Measurements from ENCODE around the gene ATXN3.
"Not testable (repeated sequence)": the region's sequence is repeated elsewhere in the genome, so short reads cannot be mapped to it uniquely, and the experiment has no call there.

The ATXN3 gene

DNA sequence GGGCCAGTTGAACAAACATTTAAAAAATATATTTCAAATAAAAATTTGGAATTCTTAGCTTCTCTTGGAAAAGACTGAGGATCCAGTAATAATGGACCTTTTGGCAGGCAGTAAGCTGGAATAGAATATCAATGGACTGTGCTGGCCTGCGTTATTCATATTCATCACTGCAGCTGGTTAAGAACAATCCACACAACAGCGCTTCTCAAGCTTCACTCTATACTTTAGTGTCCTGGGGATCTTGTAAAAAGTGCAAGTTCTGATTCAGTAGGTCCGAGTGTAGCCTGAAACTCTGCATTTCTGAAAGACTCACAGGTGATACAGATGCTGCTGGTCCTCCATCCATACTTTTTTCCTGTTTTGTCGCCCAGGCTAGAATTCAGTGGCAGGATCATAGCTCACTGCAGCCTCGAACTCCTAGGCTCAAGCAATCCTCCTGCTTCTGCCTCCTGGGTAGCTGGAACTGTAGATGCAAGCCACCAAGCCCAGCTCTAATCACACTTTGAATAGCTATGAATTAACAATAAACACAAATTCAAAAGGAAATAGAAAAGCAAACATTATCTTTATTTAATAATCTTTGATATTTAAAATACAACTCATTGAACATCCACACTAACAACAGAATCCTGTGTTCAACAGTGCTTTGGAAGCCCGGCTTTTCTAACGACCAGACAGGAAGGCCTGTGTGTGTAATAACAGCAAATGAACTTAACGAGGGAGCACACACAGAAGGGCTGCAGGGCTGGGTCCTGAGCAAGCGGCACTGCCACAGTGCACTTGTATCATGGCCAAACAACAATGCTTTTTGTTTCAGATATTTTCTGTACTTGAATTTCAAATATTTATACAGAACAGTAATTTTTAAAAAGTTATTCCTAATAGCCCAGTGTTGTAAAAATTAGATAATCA lies 48.1 kb downstream of the ATXN3 start:
- no peak for DNase-seq

DNA sequence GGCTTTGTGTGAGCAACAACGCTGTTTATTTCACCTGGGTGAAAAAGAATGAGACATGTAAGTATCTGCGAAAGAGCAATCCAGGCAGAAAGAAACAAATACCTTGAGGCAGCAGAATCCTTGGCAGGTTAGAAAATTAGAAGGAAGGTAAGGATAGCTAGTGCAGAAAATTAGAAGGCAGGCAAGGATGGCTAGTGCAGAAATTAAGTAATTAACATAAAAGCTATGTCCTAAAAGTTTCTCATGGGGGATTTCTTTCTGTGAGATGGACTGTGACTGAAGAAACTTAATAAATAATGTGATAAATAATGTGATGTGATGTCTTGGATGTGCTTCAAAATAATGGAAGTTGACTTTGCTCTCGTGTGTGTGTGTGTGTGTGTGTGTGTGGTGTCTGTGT lies 56.6 kb downstream of the ATXN3 start:
- DNase-seq, result no peak

DNA sequence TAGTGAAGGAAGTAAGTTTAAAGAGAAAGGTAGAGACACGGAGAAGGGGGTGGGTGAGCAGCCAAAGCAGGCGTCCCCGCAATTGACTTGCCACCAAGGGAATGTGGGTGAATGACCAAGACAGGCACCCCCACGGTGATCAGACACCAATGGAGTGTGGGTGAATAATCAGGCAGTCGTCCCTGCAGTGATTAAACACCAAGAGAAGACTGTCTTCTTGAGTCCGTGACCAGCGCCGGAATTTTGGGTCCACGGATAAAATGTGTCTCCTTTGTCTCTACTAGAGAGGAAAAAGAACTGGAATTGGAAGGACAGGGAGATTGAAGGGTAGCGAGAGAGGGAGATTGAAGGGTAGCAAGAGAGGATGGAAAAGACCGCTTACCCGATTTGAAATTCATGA lies 57.2 kb downstream of the ATXN3 start:
- not testable (repeated sequence) for DNase-seq

DNA sequence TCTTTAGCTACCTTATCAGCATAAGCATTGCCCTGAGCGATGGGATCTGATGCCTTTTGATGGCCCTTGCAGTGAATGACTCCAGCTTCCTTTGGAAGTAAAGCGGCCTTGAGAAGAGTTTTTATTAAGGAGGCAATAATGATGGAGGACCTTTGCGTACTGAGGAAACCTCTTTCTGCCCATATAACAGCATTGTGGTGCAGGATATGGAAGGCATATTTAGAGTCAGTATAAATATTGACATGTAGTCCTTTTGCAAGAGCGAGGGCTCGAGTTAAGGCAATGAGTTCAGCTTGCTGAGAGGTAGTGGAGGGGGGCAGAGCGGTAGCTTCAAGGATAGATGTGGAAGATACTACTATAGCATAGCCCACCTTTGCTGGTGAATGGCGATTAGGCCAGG lies 60.5 kb downstream of the ATXN3 start:
- not testable (repeated sequence) for DNase-seq

DNA sequence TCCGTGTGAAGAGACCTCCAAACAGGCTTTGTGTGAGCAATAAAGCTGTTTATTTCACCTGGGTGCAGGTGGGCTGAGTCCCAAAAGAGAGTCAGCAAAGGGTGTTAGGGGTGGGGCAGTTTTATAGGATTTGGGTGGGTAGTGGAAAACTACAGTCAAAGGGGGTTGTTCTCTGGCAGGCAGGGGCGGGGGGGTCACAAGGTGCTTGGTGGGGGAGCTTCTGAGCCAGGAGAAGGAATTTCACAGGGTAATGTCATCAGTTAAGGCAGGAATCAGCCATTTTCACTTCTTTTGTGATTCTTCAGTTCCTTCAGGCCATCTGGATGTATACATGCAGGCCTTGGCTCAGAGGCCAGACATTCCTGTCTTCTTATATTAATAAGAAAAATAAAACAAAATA lies 64.6 kb downstream of the ATXN3 start:
- DNase-seq, result not testable (repeated sequence)

DNA sequence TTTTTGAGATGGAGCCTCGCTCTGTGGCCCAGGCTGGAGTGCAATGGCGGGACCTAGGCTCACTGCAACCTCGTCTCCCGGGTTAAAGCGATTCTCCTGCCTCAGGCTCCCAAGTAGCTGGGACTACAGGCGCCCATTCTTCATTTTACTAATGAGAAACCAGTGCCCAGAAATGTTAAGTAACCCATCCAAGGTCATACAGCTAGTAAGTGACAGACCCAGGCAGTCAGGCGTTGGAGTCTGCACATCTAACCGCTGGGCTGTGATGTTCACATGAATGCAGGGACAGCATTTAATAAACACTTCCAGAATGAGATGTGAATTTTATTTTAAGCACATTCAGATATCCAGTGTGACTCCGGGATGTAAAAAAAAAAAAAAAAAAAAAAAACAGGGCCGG lies 65.2 kb downstream of the ATXN3 start:
- DNase-seq, result no peak

DNA sequence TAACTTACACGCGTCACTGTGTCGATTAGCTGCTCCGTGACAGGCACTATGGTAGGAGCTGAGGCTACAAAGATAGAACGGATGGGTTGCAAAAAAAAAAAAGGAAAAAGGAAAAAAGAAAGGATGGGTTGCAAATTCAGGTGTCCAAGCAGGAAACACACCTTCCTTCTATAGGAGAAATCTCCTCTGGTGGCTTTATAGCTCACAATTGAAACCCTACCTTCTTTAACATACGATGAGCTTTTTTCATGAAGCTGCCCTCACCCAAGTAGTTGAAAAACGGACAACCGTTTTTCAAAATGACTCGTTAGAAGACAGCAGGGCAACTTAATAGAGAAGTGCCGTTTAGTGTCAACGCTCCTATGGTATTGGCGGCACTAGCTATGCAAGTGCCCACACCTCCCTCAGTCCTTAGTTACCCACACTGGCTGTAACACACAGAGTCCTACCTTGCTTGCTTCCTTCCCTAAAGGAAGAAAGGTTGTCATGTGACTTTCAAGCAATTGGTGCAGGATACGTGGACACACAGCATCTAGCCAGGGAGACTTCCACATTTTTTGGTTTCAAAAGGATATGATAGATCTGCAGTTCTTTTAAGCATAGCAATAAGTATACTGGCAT lies 65.8 kb downstream of the ATXN3 start:
- DNase-seq, result no peak

DNA sequence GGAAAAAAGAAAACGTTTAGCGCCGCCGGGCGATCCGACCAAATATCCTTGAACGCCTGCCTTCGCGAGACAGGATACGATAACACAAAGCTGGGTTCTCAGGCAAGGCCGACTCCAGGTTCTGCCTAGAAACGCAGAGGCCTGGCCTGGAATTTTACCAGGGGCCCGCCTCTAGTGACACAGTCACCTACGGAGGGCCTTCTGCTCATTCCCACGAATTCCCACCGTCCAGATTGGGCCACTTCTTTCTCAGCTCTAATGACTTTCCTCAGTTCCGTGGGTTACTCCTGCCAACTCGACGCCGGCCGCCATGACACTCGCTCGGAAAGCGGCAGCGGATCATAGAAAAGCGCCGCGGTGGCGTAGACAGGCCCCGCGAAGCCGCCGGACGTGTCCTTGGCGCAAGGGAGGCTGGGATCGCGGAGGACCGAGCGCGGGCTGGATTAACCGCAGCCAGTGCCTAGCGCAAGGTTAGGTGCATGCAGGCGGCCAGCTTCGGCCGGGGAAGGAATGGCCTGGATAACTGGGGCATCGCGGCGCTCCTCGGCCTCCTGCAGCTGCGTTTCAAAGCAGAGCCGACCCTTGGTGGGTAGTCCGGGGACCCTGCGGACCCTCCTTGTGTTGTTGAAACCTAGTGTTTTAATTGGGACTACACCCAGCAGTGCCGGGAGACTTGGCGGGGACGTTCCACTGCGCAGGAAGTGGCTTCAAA lies 66.5 kb downstream of the ATXN3 start, which contains the start of gene TRIP11:
Gene TRIP11, minus strand, starts transcription at position 341 of the 712 bp plus-strand sequence. CDS start 374 bp downstream, outside the sequence.
- DNase-seq, result peak; percentile 93

DNA sequence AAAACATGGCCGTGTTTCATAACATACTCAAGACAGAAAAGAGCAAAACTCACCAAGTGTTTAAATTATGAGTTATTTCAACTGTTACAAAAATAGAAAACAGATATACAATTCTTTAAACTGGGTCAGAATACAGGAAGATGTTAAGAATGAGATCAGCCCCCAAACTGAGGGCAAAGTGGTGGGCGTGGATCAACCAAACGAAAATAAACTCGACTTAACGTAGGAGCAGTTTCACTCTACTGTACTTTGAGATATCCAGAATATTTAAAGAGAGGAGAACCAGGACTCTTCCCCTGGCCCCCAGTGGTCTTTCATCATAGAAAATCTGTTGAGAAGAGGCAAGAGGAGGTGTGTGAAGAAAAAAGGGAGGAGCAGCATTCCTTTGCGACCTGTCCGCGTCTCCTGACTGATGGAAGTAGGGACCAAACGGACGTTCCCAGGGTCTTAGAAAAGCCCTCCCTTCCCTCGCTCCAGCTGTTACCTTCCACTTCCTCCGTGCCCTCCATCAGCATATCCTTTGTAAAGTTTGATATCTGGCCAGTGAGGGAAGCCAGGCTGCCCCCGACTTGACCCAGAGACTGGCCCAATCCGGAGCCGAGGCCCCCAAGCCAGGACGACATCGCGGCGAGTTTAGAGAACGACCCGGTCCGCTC lies 67.2 kb downstream of the ATXN3 start:
- DNase-seq, result peak; percentile 12

DNA sequence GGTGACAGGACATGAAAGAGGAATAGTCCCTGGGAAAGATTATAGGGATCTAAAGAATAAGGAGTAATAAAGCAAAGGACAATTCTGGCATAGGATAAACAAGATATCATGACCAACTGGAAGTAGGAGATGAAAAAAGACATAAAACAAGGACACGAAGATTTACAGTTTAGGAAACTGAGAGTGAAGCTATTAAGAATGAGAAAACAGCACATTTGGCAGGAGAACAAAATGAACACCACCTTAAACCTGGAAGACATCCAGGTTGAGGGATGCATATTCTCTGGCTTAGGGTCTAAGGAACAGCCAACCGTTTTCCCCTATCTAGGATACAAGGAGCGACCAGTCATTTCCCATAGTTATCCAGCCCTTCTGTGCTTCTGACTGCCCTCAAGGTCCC lies 68.4 kb downstream of the ATXN3 start:
- DNase-seq, result no peak

DNA sequence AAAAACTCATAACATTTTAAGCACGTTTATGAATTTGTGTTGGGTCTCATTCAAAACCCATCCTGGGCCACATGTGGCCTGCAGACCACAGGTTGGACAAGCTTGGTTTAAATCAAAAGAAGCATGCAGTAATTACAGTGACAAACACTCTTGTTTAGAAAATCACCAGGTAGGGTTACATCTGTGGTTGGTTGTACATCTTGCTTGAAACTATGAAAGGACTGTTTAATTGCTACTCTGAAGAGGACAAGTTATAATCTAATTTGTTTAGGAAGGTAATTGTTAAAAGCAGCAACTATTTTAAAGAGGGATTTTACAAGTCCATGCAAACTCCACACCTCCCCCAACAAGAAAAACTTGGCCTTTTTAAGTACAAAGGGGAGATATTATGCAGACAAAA lies 70.5 kb downstream of the ATXN3 start:
- DNase-seq, result no peak

DNA sequence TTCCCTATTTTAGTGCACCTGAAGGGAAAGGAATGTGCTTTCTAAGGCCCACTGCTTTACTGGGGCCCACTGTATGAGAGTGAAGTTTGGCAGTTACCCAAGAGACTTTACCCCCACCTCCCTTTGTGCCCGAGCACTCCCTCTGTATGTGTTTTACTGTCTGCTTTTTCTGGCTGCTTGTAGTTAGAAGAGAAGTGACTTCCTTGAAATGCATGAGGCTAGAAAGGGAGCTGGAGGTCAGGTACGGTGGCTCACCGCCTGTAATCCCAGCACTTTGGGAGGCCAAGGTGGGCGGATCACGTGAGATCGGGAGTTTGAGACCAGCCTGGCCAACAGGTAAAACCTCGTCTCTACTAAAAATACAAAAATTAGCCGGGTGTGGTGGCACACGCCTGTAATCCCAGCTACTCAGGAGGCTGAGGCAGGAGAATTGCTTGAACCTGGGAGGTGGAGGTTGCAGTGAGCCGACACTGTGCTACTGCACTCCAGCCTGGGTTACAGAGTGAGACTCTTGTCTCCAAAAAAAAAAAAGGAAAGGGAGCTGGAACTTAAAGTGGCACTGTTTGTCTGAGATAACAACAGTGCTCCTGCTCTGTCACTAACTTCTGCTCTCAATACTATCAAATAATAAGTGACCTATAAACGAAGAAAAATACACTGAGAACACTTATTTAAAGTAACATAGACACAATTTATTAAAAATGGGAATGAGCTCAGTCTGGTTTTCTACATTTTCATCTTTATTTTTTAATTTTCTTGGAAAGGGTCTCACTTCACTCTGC lies 72.3 kb downstream of the ATXN3 start:
- no peak for DNase-seq

DNA sequence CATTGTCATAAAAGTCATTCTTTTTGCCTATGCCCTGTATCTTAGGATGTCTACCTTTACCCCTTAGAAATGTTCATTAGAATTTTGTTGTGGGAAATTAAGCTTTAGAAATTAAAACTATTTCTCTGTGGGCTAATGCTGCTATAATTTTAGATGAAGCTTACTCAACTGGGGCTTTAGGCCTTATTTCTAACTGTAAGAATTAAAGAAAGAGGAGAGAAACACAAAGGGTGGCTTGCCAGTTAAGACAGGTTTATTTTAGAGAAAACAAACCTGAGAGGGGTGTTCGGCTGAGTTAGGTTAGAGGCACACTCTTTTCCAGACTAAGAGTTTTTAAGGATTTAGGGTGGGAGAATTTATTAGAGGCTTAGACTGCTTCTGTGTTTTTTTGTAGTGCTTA lies 72.9 kb downstream of the ATXN3 start:
- no peak for DNase-seq

DNA sequence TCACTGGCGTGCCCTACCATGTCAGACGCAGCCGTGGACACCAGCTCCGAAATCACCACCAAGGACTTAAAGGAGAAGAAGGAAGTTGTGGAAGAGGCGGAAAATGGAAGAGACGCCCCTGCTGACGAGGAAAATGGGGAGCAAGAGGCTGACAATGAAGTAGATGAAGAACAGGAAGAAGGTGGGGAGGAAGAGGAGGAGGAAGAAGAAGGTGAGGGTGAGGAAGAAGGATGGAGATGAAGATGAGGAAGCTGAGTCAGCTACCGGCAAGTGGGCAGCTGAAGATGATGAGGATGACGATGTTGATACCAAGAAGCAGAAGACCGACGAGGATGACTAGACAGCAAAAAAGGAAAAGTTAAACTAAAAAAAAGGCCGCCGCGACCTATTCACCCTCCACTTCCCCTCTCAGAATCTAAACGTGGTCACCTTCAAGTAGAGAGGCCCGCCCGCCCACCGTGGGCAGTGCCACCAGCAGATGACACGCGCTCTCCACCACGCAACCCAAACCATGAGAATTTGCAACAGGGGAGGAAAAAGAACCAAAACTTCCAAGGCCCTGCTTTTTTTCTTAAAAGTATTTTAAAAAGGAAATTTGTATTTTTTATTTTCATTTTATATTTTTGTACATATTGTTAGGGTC lies 79.7 kb downstream of the ATXN3 start:
- DNase-seq, result no peak

DNA sequence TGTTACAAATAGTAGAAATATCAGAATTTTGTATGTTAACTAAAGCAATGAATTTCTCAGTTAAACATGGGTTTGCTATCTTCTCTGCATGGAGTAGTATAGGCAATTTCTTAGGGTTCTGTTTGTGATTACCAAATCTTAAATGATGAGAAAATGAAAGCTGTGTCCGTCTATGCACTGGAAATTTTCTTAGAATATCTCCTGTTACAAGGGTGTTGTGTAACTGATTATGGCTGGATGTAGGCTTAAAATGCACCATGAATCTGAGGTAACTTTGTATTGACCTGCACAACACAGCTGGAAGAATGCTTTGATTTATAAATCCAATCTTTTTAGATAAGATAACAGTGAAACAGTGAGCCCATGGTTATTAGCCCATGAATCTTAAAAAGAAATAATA lies 84.3 kb downstream of the ATXN3 start:
- no peak for DNase-seq

DNA sequence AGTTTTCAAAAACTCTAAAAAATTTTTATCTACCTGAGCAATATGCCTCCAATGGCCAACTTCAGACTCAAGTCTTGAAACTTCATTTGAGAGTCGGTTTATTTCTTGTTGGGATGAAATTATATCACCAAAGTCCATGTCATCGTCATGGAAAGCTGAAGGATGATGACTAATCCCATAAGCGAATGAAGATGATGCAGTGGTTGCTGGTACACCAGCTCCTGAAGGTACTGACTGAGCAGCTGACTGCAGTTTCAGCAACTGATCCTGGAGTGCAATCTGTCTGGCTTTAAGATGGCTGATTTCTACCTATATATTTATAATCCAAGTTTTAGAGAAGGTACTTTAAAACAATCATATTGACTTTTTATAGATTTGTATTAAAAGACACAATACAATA lies 84.9 kb downstream of the ATXN3 start:
- no peak for DNase-seq

DNA sequence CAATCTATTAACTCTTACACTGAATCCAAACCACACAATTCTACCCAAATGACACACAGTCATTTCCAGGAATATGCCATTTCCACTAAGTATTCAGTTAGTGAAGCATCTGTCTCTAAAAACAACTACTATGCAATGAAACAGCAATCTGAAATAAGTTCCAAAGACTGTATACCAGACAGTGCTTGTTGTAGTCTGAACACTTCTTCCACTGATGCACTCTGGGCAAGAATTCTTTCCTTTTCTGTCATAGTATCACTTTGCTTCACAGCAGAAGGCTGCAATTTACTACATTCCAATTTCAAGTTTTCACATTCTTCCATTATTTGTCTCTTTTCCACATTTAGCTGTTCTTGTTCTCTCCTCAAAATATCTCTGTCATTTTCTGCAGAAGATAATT lies 92.3 kb downstream of the ATXN3 start:
- DNase-seq, result no peak

DNA sequence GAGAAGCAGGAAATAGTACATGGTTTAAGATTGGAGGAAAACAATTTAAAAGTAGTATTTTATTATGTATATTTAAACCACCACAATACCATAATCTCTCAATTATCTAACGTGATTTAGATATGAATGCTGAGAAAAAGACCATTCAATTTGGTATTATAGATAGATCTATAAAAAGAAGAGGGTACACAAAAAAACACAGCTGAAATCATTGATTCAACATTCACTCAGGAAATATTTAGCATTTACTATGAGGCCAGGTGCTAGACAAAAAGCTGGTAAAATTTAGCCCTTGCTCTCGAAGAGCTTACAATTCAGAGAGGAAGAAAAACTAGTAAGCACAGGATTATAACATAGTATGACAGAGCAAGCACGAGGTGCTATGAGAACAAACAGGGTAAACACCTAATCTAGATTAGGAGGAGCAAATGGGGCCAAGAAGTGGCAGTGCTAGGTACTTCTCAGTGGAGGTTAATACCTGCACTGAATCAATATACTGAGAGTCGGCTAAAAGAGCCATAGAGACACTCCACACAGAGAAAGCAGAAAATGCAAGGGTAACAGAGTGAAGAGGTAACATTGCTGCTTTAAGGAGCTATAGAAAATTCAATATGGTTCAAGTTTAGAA lies 94.1 kb downstream of the ATXN3 start:
- no peak for DNase-seq

DNA sequence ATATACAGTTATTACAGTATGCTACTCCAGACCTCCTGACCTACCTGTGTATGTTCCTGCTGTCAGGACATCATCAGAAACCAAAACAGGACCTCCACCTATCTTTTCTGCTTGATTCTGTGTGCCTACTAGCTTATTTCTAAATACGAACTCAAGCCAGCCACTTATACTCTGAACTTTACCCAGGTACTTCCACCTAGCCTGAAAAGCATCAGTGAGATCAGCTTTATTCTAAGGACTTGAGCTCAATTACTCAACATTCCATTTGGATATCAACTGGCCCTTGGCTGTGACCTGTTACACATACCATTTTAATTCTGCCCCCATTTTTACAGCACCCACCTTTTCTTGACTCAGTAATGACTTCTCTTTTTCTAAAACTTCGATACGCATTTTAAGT lies 95.7 kb downstream of the ATXN3 start:
- no peak for DNase-seq

DNA sequence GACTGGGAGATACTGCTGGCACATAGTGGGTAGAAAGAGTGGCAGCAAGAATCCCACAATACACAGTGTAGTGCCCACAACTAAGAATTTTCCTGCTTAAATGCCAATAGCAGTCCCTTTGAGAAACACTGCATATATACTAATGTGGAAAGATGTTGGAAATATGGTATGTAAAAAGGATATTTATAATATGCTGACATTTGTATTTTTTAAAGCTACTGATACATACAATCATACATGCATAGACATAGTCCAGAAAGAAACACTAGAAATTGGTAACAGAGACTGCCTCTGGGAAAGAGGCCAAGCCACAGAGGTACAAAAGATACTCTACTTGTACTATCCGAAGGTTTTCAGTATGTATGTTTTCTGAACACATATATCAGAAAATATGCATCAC lies 96.8 kb downstream of the ATXN3 start:
- no peak for DNase-seq
